ENCODE measurements around the gene VEGFC. TPM values are rescaled to one million over a fixed set of nuclear protein-coding genes. Genes with fewer than 3 reads are reported as not detected.
A peak's percentile ranks its signal among the peaks of the same experiment; 100 is the strongest.

Gene VEGFC
- total RNA-seq, 1 donor from 2014 or later, result 20.3 TPM

GRCh38 chr4:176778063-176778462 lies 14.7 kb downstream of the VEGFC start:
- TF ChIP-seq EZH2 (IDR thresholded peaks at IDR 0.05; ENCODE audit: insufficient read depth, low read length) (no peak), CTCF (IDR thresholded peaks at IDR 0.05; ENCODE audit: insufficient read depth, low read depth, low read length) (no peak)
- peak overlapping the region; percentile 58 for H3K9ac ChIP-seq (ENCODE audit: low read length)
- no peaks in the 10 kb centered on the region for H3K36me3 ChIP-seq (ENCODE audit: insufficient read depth, low read length)
- H3K9me3 ChIP-seq (ENCODE audit: insufficient read depth, low read depth, low read length), result no peaks in the 10 kb centered on the region
- Mint-ChIP-seq H3K9me3 (ENCODE audit: unreplicated experiment) (peaks cover 2% of the 10 kb centered on the region), H3K36me3 (ENCODE audit: low read depth, unreplicated experiment) (no peaks in the 10 kb centered on the region), H3K4me1 (ENCODE audit: low read depth, unreplicated experiment) (peaks cover 33% of the 10 kb centered on the region), H3K27ac (ENCODE audit: unreplicated experiment) (peak overlapping the region; percentile 85), H3K27me3 (ENCODE audit: low read depth, unreplicated experiment) (no peaks in the 10 kb centered on the region), H3K4me3 (ENCODE audit: unreplicated experiment) (no peak overlapping the region)
- DNase-seq (ENCODE audit: low read depth), result peak; percentile 86
- H3K4me3 ChIP-seq (ENCODE audit: insufficient read depth, low read depth, low read length), result peak overlapping the region; percentile 31
- H3K4me2 ChIP-seq (ENCODE audit: low read length), result peak overlapping the region; percentile 73
- peaks cover 5% of the 10 kb centered on the region for H4K20me1 ChIP-seq (ENCODE audit: insufficient read depth, low read length)
- H3K27ac ChIP-seq (ENCODE audit: low read depth, low read length), result peak overlapping the region; percentile 87
- no peak for FAIRE-seq
- H3K79me2 ChIP-seq (ENCODE audit: insufficient read depth, low read length), result peaks cover 100% of the 10 kb centered on the region
- no peaks in the 10 kb centered on the region for H3K27me3 ChIP-seq (ENCODE audit: insufficient read depth, low read length)
- peaks cover 34% of the 10 kb centered on the region for H3K4me1 ChIP-seq (ENCODE audit: insufficient read depth, low read length)
- H2AFZ ChIP-seq (ENCODE audit: low read depth, low read length), result no peak overlapping the region

GRCh38 chr4:176775338-176775737 lies 17.4 kb downstream of the VEGFC start:
- no peaks in the 10 kb centered on the region for H4K20me1 ChIP-seq (ENCODE audit: insufficient read depth, low read length)
- H3K27ac ChIP-seq (ENCODE audit: low read depth, low read length), result peak overlapping the region; percentile 11
- no peak for TF ChIP-seq EZH2 (IDR thresholded peaks at IDR 0.05; ENCODE audit: insufficient read depth, low read length)
- TF ChIP-seq CTCF (IDR thresholded peaks at IDR 0.05; ENCODE audit: insufficient read depth, low read depth, low read length), result no peak
- Mint-ChIP-seq H3K4me3 (ENCODE audit: unreplicated experiment) (no peak overlapping the region), H3K4me1 (ENCODE audit: low read depth, unreplicated experiment) (peaks cover 28% of the 10 kb centered on the region), H3K27ac (ENCODE audit: unreplicated experiment) (no peak overlapping the region), H3K9me3 (ENCODE audit: unreplicated experiment) (peaks cover 2% of the 10 kb centered on the region), H3K36me3 (ENCODE audit: low read depth, unreplicated experiment) (no peaks in the 10 kb centered on the region), H3K27me3 (ENCODE audit: low read depth, unreplicated experiment) (no peaks in the 10 kb centered on the region)
- peaks cover 100% of the 10 kb centered on the region for H3K79me2 ChIP-seq (ENCODE audit: insufficient read depth, low read length)
- no peak overlapping the region for H2AFZ ChIP-seq (ENCODE audit: low read depth, low read length)
- no peaks in the 10 kb centered on the region for H3K36me3 ChIP-seq (ENCODE audit: insufficient read depth, low read length)
- H3K4me2 ChIP-seq (ENCODE audit: low read length), result no peak overlapping the region
- H3K4me3 ChIP-seq (ENCODE audit: insufficient read depth, low read depth, low read length), result no peak overlapping the region
- no peaks in the 10 kb centered on the region for H3K9me3 ChIP-seq (ENCODE audit: insufficient read depth, low read depth, low read length)
- DNase-seq (ENCODE audit: low read depth), result no peak
- FAIRE-seq, result no peak
- no peak overlapping the region for H3K9ac ChIP-seq (ENCODE audit: low read length)
- no peaks in the 10 kb centered on the region for H3K27me3 ChIP-seq (ENCODE audit: insufficient read depth, low read length)
- peaks cover 15% of the 10 kb centered on the region for H3K4me1 ChIP-seq (ENCODE audit: insufficient read depth, low read length)

GRCh38 chr4:176774852-176775251 lies 17.9 kb downstream of the VEGFC start:
- Mint-ChIP-seq H3K36me3 (ENCODE audit: low read depth, unreplicated experiment) (no peaks in the 10 kb centered on the region), H3K4me1 (ENCODE audit: low read depth, unreplicated experiment) (peaks cover 29% of the 10 kb centered on the region), H3K27ac (ENCODE audit: unreplicated experiment) (no peak overlapping the region), H3K9me3 (ENCODE audit: unreplicated experiment) (peaks cover 2% of the 10 kb centered on the region), H3K4me3 (ENCODE audit: unreplicated experiment) (no peak overlapping the region), H3K27me3 (ENCODE audit: low read depth, unreplicated experiment) (no peaks in the 10 kb centered on the region)
- Histone ChIP-seq H3K79me2 (ENCODE audit: insufficient read depth, low read length) (peaks cover 99% of the 10 kb centered on the region), H3K4me2 (ENCODE audit: low read length) (no peak overlapping the region), H4K20me1 (ENCODE audit: insufficient read depth, low read length) (no peaks in the 10 kb centered on the region), H3K4me3 (ENCODE audit: insufficient read depth, low read depth, low read length) (no peak overlapping the region), H3K36me3 (ENCODE audit: insufficient read depth, low read length) (no peaks in the 10 kb centered on the region), H3K9ac (ENCODE audit: low read length) (no peak overlapping the region), H3K27me3 (ENCODE audit: insufficient read depth, low read length) (no peaks in the 10 kb centered on the region), H3K27ac (ENCODE audit: low read depth, low read length) (no peak overlapping the region), H3K9me3 (ENCODE audit: insufficient read depth, low read depth, low read length) (no peaks in the 10 kb centered on the region), H2AFZ (ENCODE audit: low read depth, low read length) (no peak overlapping the region), H3K4me1 (ENCODE audit: insufficient read depth, low read length) (peaks cover 20% of the 10 kb centered on the region)
- no peak for DNase-seq (ENCODE audit: low read depth)
- no peak for TF ChIP-seq CTCF (IDR thresholded peaks at IDR 0.05; ENCODE audit: insufficient read depth, low read depth, low read length)
- TF ChIP-seq EZH2 (IDR thresholded peaks at IDR 0.05; ENCODE audit: insufficient read depth, low read length), result no peak
- no peak for FAIRE-seq
